H9 (cell line): ENCODE results near the gene C9orf72. TPM values are rescaled to one million over a fixed set of nuclear protein-coding genes. Genes with fewer than 3 reads are reported as not detected.

Experiments used
- DNase-seq: peaks from one replicate; pipeline ENCODE4 v3.0.0-alpha.2; 2017
- H2AFZ ChIP-seq: one replicate; pipeline ENCODE4 v1.6.1; 2013; ENCODE audit warnings: mild to moderate bottlenecking, low read length, control low read depth, moderate library complexity
- H2AK5ac ChIP-seq: 2 replicates; pipeline ENCODE4 v1.6.1; 2013; ENCODE audit warnings: low read length, control low read depth, mixed read lengths; ENCODE audit not compliant: insufficient read length
- H2BK120ac ChIP-seq: one replicate; pipeline ENCODE4 v1.6.1; 2013; ENCODE audit warnings: low read depth, mild to moderate bottlenecking, low read length, control low read depth, inconsistent platforms; ENCODE audit not compliant: poor library complexity, severe bottlenecking
- H2BK12ac ChIP-seq: 2 replicates; pipeline ENCODE4 v1.6.1; 2013; ENCODE audit warnings: low read length, control low read depth, mixed read lengths, low read depth; ENCODE audit not compliant: insufficient read length
- H2BK15ac ChIP-seq: 2 replicates; pipeline ENCODE4 v1.6.1; 2013; ENCODE audit warnings: low read depth, low read length, control low read depth
- H2BK20ac ChIP-seq: one replicate; pipeline ENCODE4 v1.6.1; 2013; ENCODE audit warnings: low read depth, mild to moderate bottlenecking, low read length, control low read depth, inconsistent platforms; ENCODE audit not compliant: poor library complexity, severe bottlenecking
- H2BK5ac ChIP-seq: 2 replicates; pipeline ENCODE4 v1.6.1; 2013; ENCODE audit warnings: low read length, control low read depth, mixed read lengths; ENCODE audit not compliant: insufficient read length
- H3K14ac ChIP-seq: 2 replicates; pipeline ENCODE4 v1.6.1; 2013; ENCODE audit warnings: low read length, control low read depth; ENCODE audit not compliant: insufficient read depth
- H3K18ac ChIP-seq: 2 replicates; pipeline ENCODE4 v1.6.1; 2013; ENCODE audit warnings: low read depth, mild to moderate bottlenecking, mixed read lengths, low read length, control low read depth; ENCODE audit not compliant: insufficient read length
- H3K23ac ChIP-seq: 2 replicates; pipeline ENCODE4 v1.6.1; 2013; ENCODE audit warnings: low read length, control low read depth, mixed read lengths, low read depth; ENCODE audit not compliant: insufficient read length
- H3K23me2 ChIP-seq: 2 replicates; pipeline ENCODE4 v1.6.1; 2013; ENCODE audit warnings: low read depth, mild to moderate bottlenecking, mixed read lengths, low read length, control low read depth; ENCODE audit not compliant: insufficient read length, poor library complexity, severe bottlenecking
- H3K27ac ChIP-seq: 2 replicates; pipeline ENCODE4 v1.5.1; 2013; ENCODE audit warnings: low read length, control low read depth, mixed read lengths, low read depth; ENCODE audit not compliant: insufficient read length
- H3K27me3 ChIP-seq: 2 replicates; pipeline ENCODE4 v1.6.1; 2013; ENCODE audit warnings: low read length, control low read depth, inconsistent platforms; ENCODE audit not compliant: insufficient read depth
- H3K4ac ChIP-seq: 2 replicates; pipeline ENCODE4 v1.6.1; 2013; ENCODE audit warnings: low read depth, mild to moderate bottlenecking, control low read depth, inconsistent platforms, low read length, moderate library complexity
- H3K4me1 ChIP-seq: 2 replicates; pipeline ENCODE4 v1.6.1; 2013; ENCODE audit warnings: low read length, control low read depth, inconsistent platforms; ENCODE audit not compliant: insufficient read depth
- H3K4me2 ChIP-seq: 2 replicates; pipeline ENCODE4 v1.6.1; 2013; ENCODE audit warnings: low read length, control low read depth, mixed read lengths; ENCODE audit not compliant: insufficient read length, insufficient read depth
- H3K56ac ChIP-seq: 2 replicates; pipeline ENCODE4 v1.6.1; 2013; ENCODE audit warnings: low read depth, mild to moderate bottlenecking, mixed read lengths, low read length, control low read depth; ENCODE audit not compliant: insufficient read length
- H3K79me1 ChIP-seq: 2 replicates; pipeline ENCODE4 v1.6.1; 2013; ENCODE audit warnings: low read depth, mild to moderate bottlenecking, moderate library complexity, low read length, control low read depth, inconsistent platforms; ENCODE audit not compliant: insufficient read depth, poor library complexity, severe bottlenecking
- H3K79me2 ChIP-seq: 2 replicates; pipeline ENCODE4 v1.6.1; 2013; ENCODE audit warnings: low read length, control low read depth, inconsistent platforms; ENCODE audit not compliant: insufficient read depth
- H3K9ac ChIP-seq: 2 replicates; pipeline ENCODE4 v1.6.1; 2013; ENCODE audit warnings: low read length, control low read depth, mixed read lengths; ENCODE audit not compliant: insufficient read length; ENCODE audit errors: extremely low read depth
- H3K9me3 ChIP-seq: one replicate; pipeline ENCODE4 v1.6.1; 2013; ENCODE audit warnings: low read depth, low read length, inconsistent platforms; ENCODE audit not compliant: control insufficient read depth
- H3T11ph ChIP-seq: one replicate; pipeline ENCODE4 v1.6.1; 2013; ENCODE audit warnings: mild to moderate bottlenecking, low read length, control low read depth, inconsistent platforms
- H4K20me1 ChIP-seq: one replicate; pipeline ENCODE4 v1.6.1; 2013; ENCODE audit not compliant: control insufficient read depth, insufficient read length, insufficient read depth
- H4K5ac ChIP-seq: 2 replicates; pipeline ENCODE4 v1.6.1; 2013; ENCODE audit warnings: low read depth, mild to moderate bottlenecking, mixed read lengths, low read length, control low read depth; ENCODE audit not compliant: insufficient read length
- H4K8ac ChIP-seq: replicated peaks from 2 replicates; pipeline ENCODE4 v1.6.1; 2013; ENCODE audit warnings: low read length, control low read depth, mixed read lengths, low read depth; ENCODE audit not compliant: insufficient read length
- H4K91ac ChIP-seq: 2 replicates; pipeline ENCODE4 v1.6.1; 2013; ENCODE audit warnings: low read depth, mild to moderate bottlenecking, moderate library complexity, mixed read lengths, low read length, control low read depth; ENCODE audit not compliant: insufficient read length
- H3K27ac Mint-ChIP-seq, 3 experiments: 2 replicates in 2 of 3; 3 replicates in 1 of 3; pipeline ENCODE4 v1.8.0; 2020 to 2021; ENCODE audit warnings: mixed read lengths in 3 of 3, mild to moderate bottlenecking in 1 of 3, moderate library complexity in 1 of 3
- H3K27me3 Mint-ChIP-seq: 2 replicates; pipeline ENCODE4 v1.8.0; 2021; ENCODE audit warnings: low read depth, mild to moderate bottlenecking, moderate library complexity, mixed read lengths
- H3K36me3 Mint-ChIP-seq, 3 experiments: 2 replicates in 2 of 3; 3 replicates in 1 of 3; pipeline ENCODE4 v1.8.0; 2020 to 2021; ENCODE audit warnings: low read depth in 3 of 3, mixed read lengths in 3 of 3; ENCODE audit not compliant: insufficient read depth in 1 of 3
- H3K4me1 Mint-ChIP-seq, 2 experiments: 2 replicates each; pipeline ENCODE4 v1.8.0; 2020; ENCODE audit warnings: mixed read lengths in 2 of 2
- H3K4me3 Mint-ChIP-seq, 2 experiments: 2 replicates in 1 of 2; 3 replicates in 1 of 2; pipeline ENCODE4 v1.8.0; 2020 to 2021; ENCODE audit warnings: mild to moderate bottlenecking in 2 of 2, mixed read lengths in 2 of 2, moderate library complexity in 1 of 2
- H3K9me3 Mint-ChIP-seq, 2 experiments: 2 replicates in 1 of 2; 3 replicates in 1 of 2; pipeline ENCODE4 v1.8.0; 2020; ENCODE audit warnings: mild to moderate bottlenecking in 2 of 2, mixed read lengths in 2 of 2, moderate library complexity in 1 of 2
- WGBS: extraction: QIAGEN DNeasy Blood & Tissue Kit; methylation state at CpG from one replicate; pipeline ENCODE4 v1.1.7; 2013; ENCODE audit warnings: missing lambda C conversion rate, low lambda C conversion rate, mixed read lengths; ENCODE audit not compliant: insufficient read length; ENCODE audit errors: extremely low coverage; 5-methylcytosine and 5-hydroxymethylcytosine counted together
- total RNA-seq: library from RNA; stranded (reverse); gene quantifications from 2 replicates; pipeline ENCODE4 v1.2.1, GENCODE V29; 2021
- TF ChIP-seq, protein P1 (sequence below): fragments of 200-600 bp; sonication (generic); conservative IDR thresholded peaks from 3 replicates; pipeline ENCODE4 v1.8.0; 2021; ENCODE audit warnings: antibody characterized with exemption, mild to moderate bottlenecking

C9orf72 gene
- total RNA-seq, 1 experiment from 2014 or later, result 17.0 TPM

DNA sequence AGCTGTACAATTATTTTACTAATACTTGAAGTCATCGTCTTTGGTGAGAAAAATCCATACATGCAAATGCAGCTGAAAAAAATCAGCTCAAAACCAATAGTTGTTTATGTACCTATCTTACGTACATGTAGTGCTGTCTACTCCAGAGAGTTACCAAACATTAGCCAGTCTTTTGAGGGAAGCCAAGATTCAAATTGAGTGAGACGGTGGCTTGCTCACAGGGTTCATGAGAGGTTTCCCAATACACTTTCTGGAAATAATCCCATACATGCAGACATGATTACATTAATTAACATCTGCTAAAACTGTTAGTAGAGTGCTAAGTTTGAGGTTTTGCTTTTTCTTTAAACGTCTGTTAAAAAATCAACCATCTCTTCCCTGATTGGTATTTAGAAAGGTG is 2.3 kb downstream of the C9orf72 start:
- no peaks in the 10 kb centered on the region for H3K79me1 ChIP-seq
- H4K91ac ChIP-seq, result no peak overlapping the region
- peaks cover 19 to 22% of the 10 kb centered on the region in 2 experiments for H3K4me1 Mint-ChIP-seq
- no peak overlapping the region for H4K8ac ChIP-seq
- H3K23ac ChIP-seq, result no peak overlapping the region
- no peak overlapping the region for H3T11ph ChIP-seq
- peaks cover 2 to 3% of the 10 kb centered on the region in 2 experiments; a peak in 4 of 5 replicates for H3K9me3 Mint-ChIP-seq
- H2BK20ac ChIP-seq, result no peak overlapping the region
- H3K9me3 ChIP-seq, result no peaks in the 10 kb centered on the region
- no CpG with 5 or more reads among the region's 4 CpGs for WGBS
- H3K27ac Mint-ChIP-seq, result no peak overlapping the region
- no peak overlapping the region for H3K4me3 Mint-ChIP-seq
- no peak overlapping the region for H3K4ac ChIP-seq
- no peak overlapping the region for H3K14ac ChIP-seq
- peaks cover 2 to 14% (median 9%) of the 10 kb centered on the region in 3 experiments; a peak in 6 of 7 replicates for H3K36me3 Mint-ChIP-seq
- no peak overlapping the region for H3K27ac ChIP-seq
- H2AFZ ChIP-seq, result no peak overlapping the region
- no peak overlapping the region for H2BK5ac ChIP-seq
- no peak overlapping the region for H2BK15ac ChIP-seq
- H2AK5ac ChIP-seq, result no peak overlapping the region
- peaks cover 8% of the 10 kb centered on the region for H3K23me2 ChIP-seq
- H3K79me2 ChIP-seq, result peaks cover 3% of the 10 kb centered on the region; the same call in 1 of the 2 replicates
- no peak overlapping the region for H2BK12ac ChIP-seq
- no peaks in the 10 kb centered on the region for H3K4me1 ChIP-seq
- no peak for DNase-seq
- no peak overlapping the region for H3K4me2 ChIP-seq
- H2BK120ac ChIP-seq, result no peak overlapping the region
- no peak overlapping the region for H3K18ac ChIP-seq
- no peaks in the 10 kb centered on the region for H4K20me1 ChIP-seq
- no peak overlapping the region for H3K9ac ChIP-seq
- TF ChIP-seq, protein P1, sequence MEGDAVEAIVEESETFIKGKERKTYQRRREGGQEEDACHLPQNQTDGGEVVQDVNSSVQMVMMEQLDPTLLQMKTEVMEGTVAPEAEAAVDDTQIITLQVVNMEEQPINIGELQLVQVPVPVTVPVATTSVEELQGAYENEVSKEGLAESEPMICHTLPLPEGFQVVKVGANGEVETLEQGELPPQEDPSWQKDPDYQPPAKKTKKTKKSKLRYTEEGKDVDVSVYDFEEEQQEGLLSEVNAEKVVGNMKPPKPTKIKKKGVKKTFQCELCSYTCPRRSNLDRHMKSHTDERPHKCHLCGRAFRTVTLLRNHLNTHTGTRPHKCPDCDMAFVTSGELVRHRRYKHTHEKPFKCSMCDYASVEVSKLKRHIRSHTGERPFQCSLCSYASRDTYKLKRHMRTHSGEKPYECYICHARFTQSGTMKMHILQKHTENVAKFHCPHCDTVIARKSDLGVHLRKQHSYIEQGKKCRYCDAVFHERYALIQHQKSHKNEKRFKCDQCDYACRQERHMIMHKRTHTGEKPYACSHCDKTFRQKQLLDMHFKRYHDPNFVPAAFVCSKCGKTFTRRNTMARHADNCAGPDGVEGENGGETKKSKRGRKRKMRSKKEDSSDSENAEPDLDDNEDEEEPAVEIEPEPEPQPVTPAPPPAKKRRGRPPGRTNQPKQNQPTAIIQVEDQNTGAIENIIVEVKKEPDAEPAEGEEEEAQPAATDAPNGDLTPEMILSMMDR, result no peak
- H4K5ac ChIP-seq, result no peak overlapping the region
- no peaks in the 10 kb centered on the region for H3K27me3 ChIP-seq
- no peak overlapping the region for H3K56ac ChIP-seq
- H3K27me3 Mint-ChIP-seq, result peaks cover 4% of the 10 kb centered on the region
